ENCODE measurements around the gene MCAT. TPM values are rescaled to one million over a fixed set of nuclear protein-coding genes. Genes with fewer than 3 reads are reported as not detected.

The MCAT gene
- total and polyA plus RNA-seq, 10 donors: 7.6 to 25.3 (median 11.4) TPM

- Histone ChIP-seq H3K9me3 (no peaks in the 10 kb centered on the region), H3K27ac (no peak overlapping the region), H3K36me3 (peaks cover 0 to 18% (median 6%) of the 10 kb centered on the region in 6 donors), H3K4me3 (no peak overlapping the region), H3K4me1 (peaks cover 0 to 50% (median 8%) of the 10 kb centered on the region in 6 donors), H3K27me3 (replicated peaks in 1 of 7) (peaks cover 0 to 20% (median 0%) of the 10 kb centered on the region in 7 donors)
- TF ChIP-seq POLR2AphosphoS5 (IDR thresholded peaks at IDR 0.05): no peak
- 84 to 89% (median 86%) methylated on average over 2 to 17 of the region's 17 CpGs for WGBS, 5 donors
- no peak for DNase-seq
- intact Hi-C loops (cut with DNase I; ENCODE audit: low total_unique reads): no loop called here
Observed at GRCh38 chr22:43127166-43127908, 15.9 kb downstream of the MCAT start.

- Histone ChIP-seq H3K4me1 (peaks cover 0 to 51% (median 12%) of the 10 kb centered on the region in 6 donors), H3K9me3 (no peaks in the 10 kb centered on the region), H3K27ac (no peak overlapping the region), H3K4me3 (no peak overlapping the region), H3K36me3 (peaks cover 0 to 10% (median 4%) of the 10 kb centered on the region in 6 donors), H3K27me3 (replicated peaks in 1 of 7) (peaks cover 0 to 20% (median 0%) of the 10 kb centered on the region in 7 donors)
- WGBS, 5 donors: 57 to 79% (median 65%) methylated on average over 3 to 5 of the region's 5 CpGs
- intact Hi-C loops (cut with DNase I; ENCODE audit: low total_unique reads): no loop called here
- no peak for TF ChIP-seq POLR2A (IDR thresholded peaks at IDR 0.05)
- TF ChIP-seq CTCF (IDR thresholded peaks at IDR 0.05 in 8 of 11, conservative IDR thresholded peaks at IDR 0.05 in 3 of 11): no peak
- no peak for TF ChIP-seq POLR2AphosphoS5 (IDR thresholded peaks at IDR 0.05)
- DNase-seq: no peak
Observed at GRCh38 chr22:43126501-43127165, 16.6 kb downstream of the MCAT start.

- Histone ChIP-seq H3K27ac (peak overlapping the region in 4 of 8 donors; percentile 0 to 47 (median 39)), H3K36me3 (no peaks in the 10 kb centered on the region), H3K9me3 (no peaks in the 10 kb centered on the region), H3K27me3 (replicated peaks in 1 of 7) (peaks cover 0 to 60% (median 2%) of the 10 kb centered on the region in 7 donors), H3K4me3 (no peak overlapping the region), H3K4me1 (peaks cover 6 to 63% (median 37%) of the 10 kb centered on the region in 6 donors)
- WGBS, 5 donors: 30 to 62% (median 55%) methylated on average over 6 to 7 of the region's 7 CpGs
- DNase-seq: no peak
- TF ChIP-seq POLR2A (IDR thresholded peaks at IDR 0.05): no peak
- TF ChIP-seq CTCF (IDR thresholded peaks at IDR 0.05 in 8 of 11, conservative IDR thresholded peaks at IDR 0.05 in 3 of 11): no peak
- no peak for TF ChIP-seq POLR2AphosphoS5 (IDR thresholded peaks at IDR 0.05)
- intact Hi-C loops (cut with DNase I; ENCODE audit: low total_unique reads): no loop called here
Observed at GRCh38 chr22:43118953-43119458, 24.2 kb downstream of the MCAT start.

GRCh38 chr22:43118024-43118849, 25.0 kb downstream of the MCAT start:
- Histone ChIP-seq H3K36me3 (no peaks in the 10 kb centered on the region), H3K27ac (peak overlapping the region in 4 of 8 donors; percentile 0 to 47 (median 39)), H3K9me3 (no peaks in the 10 kb centered on the region), H3K4me1 (peaks cover 6 to 68% (median 37%) of the 10 kb centered on the region in 6 donors), H3K4me3 (no peak overlapping the region), H3K27me3 (replicated peaks in 1 of 7) (peaks cover 0 to 68% (median 9%) of the 10 kb centered on the region in 7 donors)
- no peak for DNase-seq
- 63 to 72% (median 64%) methylated on average over 16 to 21 of the region's 21 CpGs for WGBS, 5 donors
- TF ChIP-seq CTCF (IDR thresholded peaks at IDR 0.05 in 8 of 11, conservative IDR thresholded peaks at IDR 0.05 in 3 of 11): no peak
- peak in 1 of 3 donors; percentile 39 for TF ChIP-seq POLR2AphosphoS5 (IDR thresholded peaks at IDR 0.05)
- no peak for TF ChIP-seq POLR2A (IDR thresholded peaks at IDR 0.05)
- intact Hi-C loops (cut with DNase I; ENCODE audit: low total_unique reads): no loop called here
